NCI-H1436 (cell line): ENCODE results near the gene RBM4.

ENCODE experiments used
- DNase-seq: peaks from one replicate; lab custom pipeline; 2025; lab: John Stamatoyannopoulos, UW

RBM4 gene

GRCh38 chr11:66653123-66653522, 14.6 kb downstream of the RBM4 start:
- DNase-seq = no peak

GRCh38 chr11:66659763-66660162, 21.3 kb downstream of the RBM4 start:
- DNase-seq = no peak

- no peak for DNase-seq
Observed at GRCh38 chr11:66663741-66664296, 25.3 kb downstream of the RBM4 start.

GRCh38 chr11:66665369-66665768, 26.9 kb downstream of the RBM4 start:
- no peak for DNase-seq

- DNase-seq = no peak
Observed at GRCh38 chr11:66670816-66671215, 32.3 kb downstream of the RBM4 start.

GRCh38 chr11:66674964-66675602, 36.6 kb downstream of the RBM4 start:
- no peak for DNase-seq

GRCh38 chr11:66676282-66676919, 37.9 kb downstream of the RBM4 start:
- no peak for DNase-seq

GRCh38 chr11:66676931-66677598, 38.6 kb downstream of the RBM4 start:
- DNase-seq = no peak

GRCh38 chr11:66677599-66678375, 39.3 kb downstream of the RBM4 start, which contains the start of gene RBM4B:
TSS of gene RBM4B (minus strand) at chr11:66677887. CDS start at chr11:66677079, 808 bp downstream.
- peak; percentile 96 for DNase-seq

- no peak for DNase-seq
Observed at GRCh38 chr11:66680966-66681645, 42.6 kb downstream of the RBM4 start.

GRCh38 chr11:66683877-66684276, 45.4 kb downstream of the RBM4 start:
- DNase-seq = no peak

GRCh38 chr11:66684635-66685034, 46.1 kb downstream of the RBM4 start:
- DNase-seq = no peak

- DNase-seq = no peak
Observed at GRCh38 chr11:66685276-66686099, 47.0 kb downstream of the RBM4 start.

GRCh38 chr11:66686100-66686785, 47.7 kb downstream of the RBM4 start:
- no peak for DNase-seq

- no peak for DNase-seq
Observed at GRCh38 chr11:66686801-66687750, 48.6 kb downstream of the RBM4 start.

GRCh38 chr11:66687831-66688281, 49.4 kb downstream of the RBM4 start:
- no peak for DNase-seq

- DNase-seq = no peak
Observed at GRCh38 chr11:66688561-66689534, 50.3 kb downstream of the RBM4 start.
